HG03571 (cell line): ENCODE results near the gene UXS1.

Experiments
- ATAC-seq: cut with Tn5 transposase; IDR thresholded peaks from one replicate; pipeline ENCODE4 v1.9.1; 2021; ENCODE audit not compliant: unreplicated experiment

UXS1 gene

GRCh38 chr2:106054880-106055655, 139.0 kb downstream of the UXS1 start:
- no peak for ATAC-seq

- no peak for ATAC-seq
These were observed 139.8 kb downstream of the UXS1 start for GRCh38 chr2:106054321-106054720.

- ATAC-seq, result no peak
These were observed 140.5 kb downstream of the UXS1 start for GRCh38 chr2:106053581-106053980.

GRCh38 chr2:106053116-106053515, 141.0 kb downstream of the UXS1 start:
- no peak for ATAC-seq

- no peak for ATAC-seq
These were observed 149.2 kb downstream of the UXS1 start for GRCh38 chr2:106044859-106045258.

GRCh38 chr2:106044021-106044420, 150.1 kb downstream of the UXS1 start:
- ATAC-seq, result no peak
